Vagina (tissue), 2 donors: ENCODE measurements around the gene ARID1B. TPM values are rescaled to one million over a fixed set of nuclear protein-coding genes. Genes with fewer than 3 reads are reported as not detected.

Source experiments
- DNase-seq, 2 donors: peaks; one replicate each; pipeline ENCODE4 v3.0.0-alpha.2; 2017; ENCODE audit errors: extremely low spot score in 2 of 2
- H3K27ac ChIP-seq: fragments of 200-600 bp; sonication (generic); one replicate; pipeline ENCODE4 v1.5.1; 2019
- H3K27me3 ChIP-seq: fragments of 200-600 bp; sonication (generic); one replicate; pipeline ENCODE4 v1.5.1; 2019
- H3K36me3 ChIP-seq, 2 donors: fragments of 200-600 bp; sonication (generic); one replicate each; pipeline ENCODE4 v1.5.1; 2017 to 2019
- H3K4me1 ChIP-seq: fragments of 200-600 bp; sonication (generic); one replicate; pipeline ENCODE4 v1.5.1; 2019
- H3K4me3 ChIP-seq, 2 donors: fragments of 200-600 bp; sonication (generic); 1 replicate in 1 of 2; 2 replicates in 1 of 2; pipeline ENCODE4 v1.5.1; 2016 to 2019
- H3K9me3 ChIP-seq: fragments of 200-600 bp; sonication (generic); one replicate; pipeline ENCODE4 v1.5.1; 2019
- POLR2A ChIP-seq, 2 donors: fragments of 450-650 bp; IDR thresholded peaks; one replicate each; pipeline ENCODE4 v1.6.1; 2017; ENCODE audit warnings: antibody characterized with exemption in 2 of 2, mild to moderate bottlenecking in 2 of 2, moderate library complexity in 2 of 2
- POLR2AphosphoS5 ChIP-seq, 2 donors: sonication (generic); formaldehyde crosslinking; IDR thresholded peaks; one replicate each; pipeline ENCODE4 v1.9.0; 2017; ENCODE audit warnings: antibody characterized with exemption in 2 of 2, mild to moderate bottlenecking in 2 of 2, low read depth in 1 of 2; ENCODE audit not compliant: insufficient read depth in 1 of 2
- intact Hi-C: fragments of 100-400 bp; cut with DNase I; formaldehyde crosslinking; loops from one replicate; pipeline ENCODE4 v1.15.1; 2023
- total RNA-seq: library from RNA; depleted of rRNA; stranded (reverse); fragments of >200 nt; gene quantifications from one replicate; pipeline ENCODE4 v1.2.3, GENCODE V29; 2016
- TF ChIP-seq, protein P1 (sequence below), 3 experiments: fragments of 450-650 bp in 2 of 3; fragments of 200-600 bp in 1 of 3; sonication (generic) in 1 of 3; IDR thresholded peaks; one replicate each; pipeline ENCODE4 v1.5.1; 2017 to 2019; ENCODE audit warnings: antibody characterized with exemption in 3 of 3, mild to moderate bottlenecking in 2 of 3, moderate library complexity in 2 of 3

The ARID1B gene
- total RNA-seq, 1 donor from 2014 or later, result 141 TPM

DNA sequence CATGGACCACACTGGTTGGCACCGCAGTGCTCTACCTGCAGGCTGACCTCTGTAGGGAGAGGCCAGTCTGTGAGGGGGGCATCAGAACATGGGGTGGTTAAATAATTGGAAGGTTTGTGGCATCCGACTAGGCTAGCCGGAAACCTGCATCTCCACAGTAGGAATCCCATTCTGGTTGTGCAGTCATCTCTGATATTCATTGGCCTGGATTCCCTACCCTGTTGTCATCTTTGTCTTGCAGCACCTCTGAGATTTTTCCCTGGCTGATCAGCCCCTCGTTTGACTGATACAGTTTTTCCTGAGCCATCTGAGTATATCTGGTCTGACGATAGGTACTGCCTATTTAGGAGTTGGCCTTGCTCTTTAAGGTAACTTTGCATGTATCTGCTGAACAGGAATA is 286.7 kb downstream of the ARID1B start:
- H3K9me3 ChIP-seq, result no peaks in the 10 kb centered on the region
- intact Hi-C loops, result no loop called here
- no peak for TF ChIP-seq POLR2AphosphoS5 (IDR thresholded peaks at IDR 0.05; ENCODE audit: insufficient read depth in 1 of 2, low read depth in 1 of 2)
- TF ChIP-seq, protein P1, sequence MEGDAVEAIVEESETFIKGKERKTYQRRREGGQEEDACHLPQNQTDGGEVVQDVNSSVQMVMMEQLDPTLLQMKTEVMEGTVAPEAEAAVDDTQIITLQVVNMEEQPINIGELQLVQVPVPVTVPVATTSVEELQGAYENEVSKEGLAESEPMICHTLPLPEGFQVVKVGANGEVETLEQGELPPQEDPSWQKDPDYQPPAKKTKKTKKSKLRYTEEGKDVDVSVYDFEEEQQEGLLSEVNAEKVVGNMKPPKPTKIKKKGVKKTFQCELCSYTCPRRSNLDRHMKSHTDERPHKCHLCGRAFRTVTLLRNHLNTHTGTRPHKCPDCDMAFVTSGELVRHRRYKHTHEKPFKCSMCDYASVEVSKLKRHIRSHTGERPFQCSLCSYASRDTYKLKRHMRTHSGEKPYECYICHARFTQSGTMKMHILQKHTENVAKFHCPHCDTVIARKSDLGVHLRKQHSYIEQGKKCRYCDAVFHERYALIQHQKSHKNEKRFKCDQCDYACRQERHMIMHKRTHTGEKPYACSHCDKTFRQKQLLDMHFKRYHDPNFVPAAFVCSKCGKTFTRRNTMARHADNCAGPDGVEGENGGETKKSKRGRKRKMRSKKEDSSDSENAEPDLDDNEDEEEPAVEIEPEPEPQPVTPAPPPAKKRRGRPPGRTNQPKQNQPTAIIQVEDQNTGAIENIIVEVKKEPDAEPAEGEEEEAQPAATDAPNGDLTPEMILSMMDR (IDR thresholded peaks at IDR 0.05), result no peak
- no peak for TF ChIP-seq POLR2A (IDR thresholded peaks at IDR 0.05)
- no peak for DNase-seq
- peaks cover 39% of the 10 kb centered on the region for H3K4me1 ChIP-seq
- no peaks in the 10 kb centered on the region for H3K36me3 ChIP-seq
- H3K27me3 ChIP-seq, result no peaks in the 10 kb centered on the region
- no peak overlapping the region for H3K4me3 ChIP-seq
- no peak overlapping the region for H3K27ac ChIP-seq

DNA sequence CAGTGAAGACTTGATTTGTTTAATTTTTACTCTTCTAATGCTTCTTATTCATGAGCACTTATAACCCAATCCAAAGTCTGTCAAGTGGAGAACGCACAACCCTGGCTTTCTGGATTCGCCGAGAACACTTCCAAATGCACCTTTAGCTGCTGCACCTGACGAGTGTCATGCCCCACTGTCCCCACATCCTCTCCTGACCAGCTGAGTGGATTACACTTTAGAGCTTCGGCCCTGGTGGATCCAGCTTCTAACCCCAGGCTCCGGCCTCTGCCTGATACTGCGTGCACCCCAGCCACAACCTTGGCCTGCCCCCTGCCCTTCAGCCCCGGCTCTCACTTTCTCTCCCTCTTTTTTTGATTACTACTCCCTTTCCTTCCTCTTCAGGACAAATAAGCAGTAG is 287.3 kb downstream of the ARID1B start:
- intact Hi-C loops, result no loop called here
- H3K27me3 ChIP-seq, result no peaks in the 10 kb centered on the region
- H3K36me3 ChIP-seq, result no peaks in the 10 kb centered on the region
- TF ChIP-seq, protein P1 (IDR thresholded peaks at IDR 0.05), result no peak
- no peak for TF ChIP-seq POLR2A (IDR thresholded peaks at IDR 0.05)
- no peak for TF ChIP-seq POLR2AphosphoS5 (IDR thresholded peaks at IDR 0.05; ENCODE audit: insufficient read depth in 1 of 2, low read depth in 1 of 2)
- peaks cover 37% of the 10 kb centered on the region for H3K4me1 ChIP-seq
- no peak overlapping the region for H3K27ac ChIP-seq
- no peaks in the 10 kb centered on the region for H3K9me3 ChIP-seq
- no peak overlapping the region for H3K4me3 ChIP-seq
- no peak for DNase-seq

DNA sequence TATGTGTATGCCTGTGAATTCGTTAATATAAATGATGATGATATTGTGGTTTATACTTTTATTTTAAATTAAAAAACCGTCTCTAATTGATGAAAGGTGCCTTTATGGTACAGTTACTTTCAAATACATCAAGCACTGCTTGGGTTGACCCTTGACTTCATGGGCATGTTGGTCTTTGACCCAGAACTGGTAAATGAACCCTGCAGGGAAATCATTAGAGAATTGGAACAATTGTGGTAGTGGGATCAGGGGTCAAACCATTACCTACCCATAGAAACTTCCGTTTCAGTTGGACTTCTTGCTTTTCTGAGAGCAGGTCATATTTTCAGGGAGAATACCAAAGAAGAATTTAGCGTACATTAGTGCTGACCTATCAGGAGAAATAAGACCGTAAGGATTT is 288.2 kb downstream of the ARID1B start:
- Histone ChIP-seq H3K9me3 (no peaks in the 10 kb centered on the region), H3K4me1 (peaks cover 31% of the 10 kb centered on the region), H3K4me3 (no peak overlapping the region), H3K27ac (no peak overlapping the region), H3K36me3 (no peaks in the 10 kb centered on the region), H3K27me3 (no peaks in the 10 kb centered on the region)
- no peak for TF ChIP-seq POLR2A (IDR thresholded peaks at IDR 0.05)
- intact Hi-C loops, result no loop called here
- DNase-seq, result no peak

DNA sequence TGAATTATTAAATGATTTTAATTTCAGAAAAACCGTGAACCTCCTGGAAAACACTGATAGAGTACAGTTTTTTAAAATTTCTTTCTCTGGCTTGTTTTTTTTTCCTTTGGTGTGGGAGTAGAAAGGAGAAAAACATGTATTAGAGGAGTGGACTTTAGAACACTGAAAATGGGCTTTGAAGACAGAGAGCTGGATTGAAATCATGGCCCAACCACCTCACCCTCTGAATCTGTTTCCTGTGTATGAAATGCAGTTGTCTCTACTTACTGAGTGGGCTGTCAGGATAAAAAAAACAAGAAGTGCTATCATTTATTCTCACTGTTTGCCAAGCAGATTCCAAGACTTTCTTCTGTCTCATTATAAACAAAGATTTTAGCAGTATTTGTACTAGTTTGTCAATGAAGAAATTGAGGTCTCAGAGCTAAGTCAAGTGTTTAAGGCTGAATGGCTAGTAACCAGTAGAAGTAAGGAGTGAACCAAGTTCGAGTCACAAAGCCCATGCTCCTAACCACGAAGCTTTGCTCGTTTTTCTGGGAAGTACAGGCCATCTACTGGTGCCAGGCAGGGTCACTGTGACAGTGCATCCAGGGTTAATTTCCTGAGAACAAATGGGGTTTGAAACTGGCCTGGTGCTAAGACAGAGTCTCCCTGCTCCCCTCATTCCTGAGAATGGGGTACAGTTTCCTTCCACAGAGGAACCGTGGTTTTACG is 289.8 kb downstream of the ARID1B start:
- H3K36me3 ChIP-seq, result no peaks in the 10 kb centered on the region
- no peak overlapping the region for H3K27ac ChIP-seq
- H3K27me3 ChIP-seq, result no peaks in the 10 kb centered on the region
- no peak for TF ChIP-seq POLR2A (IDR thresholded peaks at IDR 0.05)
- TF ChIP-seq, protein P1 (IDR thresholded peaks at IDR 0.05), result no peak
- TF ChIP-seq POLR2AphosphoS5 (IDR thresholded peaks at IDR 0.05; ENCODE audit: insufficient read depth in 1 of 2, low read depth in 1 of 2), result no peak
- peaks cover 41% of the 10 kb centered on the region for H3K4me1 ChIP-seq
- no peak for DNase-seq
- no peak overlapping the region for H3K4me3 ChIP-seq
- H3K9me3 ChIP-seq, result no peaks in the 10 kb centered on the region
- intact Hi-C loops, result no loop called here

DNA sequence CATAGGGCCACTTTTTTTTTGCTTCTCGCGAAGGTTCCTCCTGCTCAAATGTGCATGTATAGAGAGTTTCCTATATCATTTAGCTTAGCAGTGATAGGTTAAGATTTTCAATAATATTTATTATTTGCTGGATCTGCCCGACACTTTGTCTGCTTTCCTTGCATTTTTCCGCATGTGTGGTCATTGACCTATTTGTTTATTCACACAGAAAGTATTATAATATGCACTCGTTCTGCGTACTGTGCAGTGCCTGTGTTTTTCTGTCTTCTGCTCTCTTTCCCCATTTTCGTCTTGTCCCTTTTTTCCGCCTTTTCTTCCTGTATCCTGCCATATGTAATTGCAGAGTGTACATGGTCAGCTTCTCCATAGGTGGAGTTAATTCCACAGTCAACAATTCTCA is 290.3 kb downstream of the ARID1B start:
- TF ChIP-seq POLR2AphosphoS5 (IDR thresholded peaks at IDR 0.05; ENCODE audit: insufficient read depth in 1 of 2, low read depth in 1 of 2) (no peak), POLR2A (IDR thresholded peaks at IDR 0.05) (no peak)
- TF ChIP-seq, protein P1 (IDR thresholded peaks at IDR 0.05), result no peak
- no peak overlapping the region for H3K27ac ChIP-seq
- H3K36me3 ChIP-seq, result no peaks in the 10 kb centered on the region
- H3K27me3 ChIP-seq, result no peaks in the 10 kb centered on the region
- peaks cover 41% of the 10 kb centered on the region for H3K4me1 ChIP-seq
- DNase-seq, result no peak
- intact Hi-C loops, result no loop called here
- H3K4me3 ChIP-seq, result no peak overlapping the region
- no peaks in the 10 kb centered on the region for H3K9me3 ChIP-seq
